HepG2 (cell line): ENCODE measurements around the gene PRDX5. TPM values are rescaled to one million over a fixed set of nuclear protein-coding genes. Genes with fewer than 3 reads are reported as not detected.

ENCODE experiments used
- CBFB ChIP-seq: sonication (generic); formaldehyde crosslinking; IDR thresholded peaks from 2 replicates; pipeline ENCODE4 v1.4.0; 2020; ENCODE audit warnings: missing genetic modification reagents
- GMEB1 ChIP-seq: sonication (generic); formaldehyde crosslinking; IDR thresholded peaks from 2 replicates; pipeline ENCODE4 v1.5.1; 2020; ENCODE audit warnings: missing genetic modification reagents, mild to moderate bottlenecking, borderline replicate concordance
- HNRNPLL ChIP-seq: fragments of 200-400 bp; formaldehyde crosslinking; IDR thresholded peaks from 2 replicates; pipeline ENCODE4 v1.6.1; 2017; ENCODE audit warnings: mild to moderate bottlenecking, low read depth, low read length; ENCODE audit not compliant: poor library complexity, severe bottlenecking
- HNRNPUL1 ChIP-seq: fragments of 200-400 bp; formaldehyde crosslinking; IDR thresholded peaks from 2 replicates; pipeline ENCODE4 v1.6.1; 2017; ENCODE audit warnings: low read depth, mild to moderate bottlenecking, low read length, moderate library complexity
- IKZF5 ChIP-seq: IDR thresholded peaks from 2 replicates; pipeline ENCODE4 v1.6.1; 2018; ENCODE audit warnings: missing genetic modification reagents, mild to moderate bottlenecking, missing compliant biosample characterization
- PLSCR1 ChIP-seq: sonication (generic); formaldehyde crosslinking; IDR thresholded peaks from 2 replicates; pipeline ENCODE4 v1.5.0; 2020; ENCODE audit warnings: missing genetic modification reagents, mild to moderate bottlenecking, borderline replicate concordance
- RFXANK ChIP-seq: IDR thresholded peaks from 2 replicates; pipeline ENCODE4 v1.6.1; 2016
- SNAPC5 ChIP-seq: sonication (generic); formaldehyde crosslinking; IDR thresholded peaks from 2 replicates; pipeline ENCODE4 v1.8.1; 2023; ENCODE audit warnings: mild to moderate bottlenecking, missing genetic modification reagents, borderline replicate concordance
- SP4 ChIP-seq: sonication (generic); formaldehyde crosslinking; IDR thresholded peaks from 2 replicates; pipeline ENCODE4 v1.8.1; 2023; ENCODE audit warnings: mild to moderate bottlenecking, missing genetic modification reagents
- TAF15 ChIP-seq: fragments of 200-400 bp; formaldehyde crosslinking; IDR thresholded peaks from one replicate; pipeline ENCODE4 v1.6.1; 2018; ENCODE audit warnings: mild to moderate bottlenecking, low read depth, low read length; ENCODE audit not compliant: poor library complexity, severe bottlenecking
- TFDP2 ChIP-seq: sonication (generic); formaldehyde crosslinking; IDR thresholded peaks from 2 replicates; pipeline ENCODE4 v1.4.0; 2020; ENCODE audit warnings: missing genetic modification reagents
- U2AF1 ChIP-seq: fragments of 200-400 bp; formaldehyde crosslinking; optimal IDR thresholded peaks from 2 replicates; pipeline ENCODE3; 2017; ENCODE audit warnings: mild to moderate bottlenecking, low read depth, low read length
- ZBTB8A ChIP-seq: sonication (generic); formaldehyde crosslinking; IDR thresholded peaks from 2 replicates; pipeline ENCODE4 v1.4.0; 2020; ENCODE audit warnings: mild to moderate bottlenecking, low read depth, missing genetic modification reagents, borderline replicate concordance
- ZEB1 ChIP-seq: IDR thresholded peaks from 2 replicates; pipeline ENCODE4 v1.6.1; 2012; ENCODE audit warnings: mild to moderate bottlenecking, low read depth, inconsistent platforms; ENCODE audit not compliant: insufficient replicate concordance
- ZNF142 ChIP-seq: sonication (generic); formaldehyde crosslinking; IDR thresholded peaks from 2 replicates; pipeline ENCODE4 v1.4.0; 2020; ENCODE audit warnings: missing genetic modification reagents
- ZNF562 ChIP-seq: sonication (generic); formaldehyde crosslinking; IDR thresholded peaks from 2 replicates; pipeline ENCODE4 v1.8.0; 2022; ENCODE audit warnings: missing genetic modification reagents, borderline replicate concordance
- polyA plus RNA-seq, 8 experiments: library from polyadenylated mRNA; depleted of rRNA in 3 of 8; stranded (reverse) in 7 of 8; unstranded in 1 of 8; fragments of >200 nt; fragmentation: Illumina TruSeq in 4 of 8; extraction: Trizol in 4 of 8; gene quantifications; 2 replicates each; pipeline versions ENCODE4 v1.2.1 to v1.2.3, GENCODE V29; 2011 to 2016; ENCODE audit warnings: low read depth in 4 of 8, missing spikeins in 1 of 8, mixed read lengths in 1 of 8; ENCODE audit not compliant: insufficient read depth in 1 of 8
- total RNA-seq, 5 experiments: library from RNA; depleted of rRNA; stranded (reverse); fragments of >200 nt; fragmentation: Illumina TruSeq; extraction: Trizol; gene quantifications; 2 replicates each; pipeline ENCODE4 v1.2.3, GENCODE V29; 2016; ENCODE audit warnings: low read depth in 1 of 5

Gene PRDX5
- total and polyA plus RNA-seq, 2 of the 13 experiments (the other 11 are each of a cell fraction or from before 2014, with no cell fraction given): 215 to 311 TPM

- TF ChIP-seq ZNF142 (CRISPR knock-in tag): no peak
- TF ChIP-seq GMEB1 (CRISPR knock-in tag): 0 out of 2 replicates have a peak, but pooled peaks have one; percentile 7
- TF ChIP-seq ZNF562 (CRISPR knock-in tag): no peak
- TF ChIP-seq U2AF1: no peak
- no peak for TF ChIP-seq RFXANK (CRISPR knock-in tag)
- TF ChIP-seq IKZF5 (CRISPR knock-in tag): peak; percentile 21; the same call in 1 of the 2 replicates
- no peak for TF ChIP-seq PLSCR1 (CRISPR knock-in tag)
- peak; percentile 2; the same call in 1 of the 2 replicates for TF ChIP-seq SP4 (CRISPR knock-in tag)
- no peak for TF ChIP-seq ZBTB8A (CRISPR knock-in tag)
- no peak for TF ChIP-seq SNAPC5 (CRISPR knock-in tag)
- TF ChIP-seq CBFB (CRISPR knock-in tag): no peak
- peak; percentile 88 for TF ChIP-seq HNRNPUL1
- peak; percentile 100 for TF ChIP-seq HNRNPLL
- TF ChIP-seq TFDP2 (CRISPR knock-in tag): peak; percentile 23; the same call in 1 of the 2 replicates
- no peak for TF ChIP-seq TAF15
- peak; percentile 20 for TF ChIP-seq ZEB1
These were observed 32.7 kb upstream of the PRDX5 start, which contains the start of gene GPR137 (continued) for GRCh38 chr11:64284962-64285884.
